SKM-1 (cell line): Measurements from ENCODE around the gene TM9SF1.

Source experiments
- DNase-seq: peaks from one replicate; lab custom pipeline; 2025; ENCODE audit not compliant: unreplicated experiment; lab: John Stamatoyannopoulos, UW

The TM9SF1 gene

DNA sequence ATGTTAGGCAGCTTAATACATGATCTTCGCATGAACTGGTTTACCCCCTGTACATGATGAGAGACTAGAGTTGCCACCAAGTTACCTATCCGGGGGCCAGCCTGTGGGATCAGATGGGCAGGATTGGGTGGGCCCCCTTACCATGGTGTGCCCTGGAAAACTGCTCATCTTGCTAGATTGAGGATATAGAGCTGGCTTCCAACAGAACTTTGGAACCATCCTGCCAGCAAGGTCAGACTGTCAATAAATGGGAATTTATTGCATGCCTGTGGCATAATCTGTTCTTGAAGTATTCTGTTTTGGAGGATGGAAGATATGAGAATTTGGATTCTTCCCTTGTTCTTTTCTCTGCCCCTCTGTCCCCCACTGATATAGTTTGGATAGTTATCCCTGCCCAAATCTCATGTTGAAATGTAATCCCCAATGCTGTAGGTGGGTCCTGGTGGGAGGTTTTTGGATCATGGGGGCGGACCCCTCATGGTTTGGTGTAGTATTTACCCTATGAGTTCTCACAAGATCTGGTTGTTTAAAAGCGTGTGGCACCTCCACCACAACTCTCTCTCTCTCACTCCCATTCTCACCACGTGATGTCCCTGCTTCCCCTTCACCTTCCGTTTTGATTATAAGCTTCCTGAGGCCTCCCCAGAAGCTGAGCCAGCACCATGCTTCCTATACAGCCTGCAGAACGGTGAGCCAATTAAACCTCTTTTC is 3.7 kb upstream of the TM9SF1 start:
- DNase-seq = no peak

DNA sequence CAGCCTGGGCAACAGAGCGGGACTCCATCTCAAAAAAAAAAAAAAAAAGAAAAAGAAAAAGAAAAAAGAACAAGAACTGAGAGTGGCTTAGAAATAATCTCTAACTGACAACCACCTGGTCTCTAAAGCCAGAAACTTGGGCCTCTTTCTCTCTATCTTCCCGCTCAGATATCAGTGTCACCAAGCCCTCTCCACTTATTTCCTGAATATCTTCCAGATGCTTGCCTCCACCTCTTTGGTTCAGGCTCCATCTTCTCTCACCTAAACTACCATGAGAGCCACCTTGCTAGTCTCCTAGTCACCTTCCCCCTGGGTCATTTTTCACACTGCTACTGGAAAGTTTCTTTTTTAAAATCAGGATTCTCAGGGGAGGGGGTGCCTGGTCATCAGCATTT is 1.8 kb upstream of the TM9SF1 start:
- no peak for DNase-seq

DNA sequence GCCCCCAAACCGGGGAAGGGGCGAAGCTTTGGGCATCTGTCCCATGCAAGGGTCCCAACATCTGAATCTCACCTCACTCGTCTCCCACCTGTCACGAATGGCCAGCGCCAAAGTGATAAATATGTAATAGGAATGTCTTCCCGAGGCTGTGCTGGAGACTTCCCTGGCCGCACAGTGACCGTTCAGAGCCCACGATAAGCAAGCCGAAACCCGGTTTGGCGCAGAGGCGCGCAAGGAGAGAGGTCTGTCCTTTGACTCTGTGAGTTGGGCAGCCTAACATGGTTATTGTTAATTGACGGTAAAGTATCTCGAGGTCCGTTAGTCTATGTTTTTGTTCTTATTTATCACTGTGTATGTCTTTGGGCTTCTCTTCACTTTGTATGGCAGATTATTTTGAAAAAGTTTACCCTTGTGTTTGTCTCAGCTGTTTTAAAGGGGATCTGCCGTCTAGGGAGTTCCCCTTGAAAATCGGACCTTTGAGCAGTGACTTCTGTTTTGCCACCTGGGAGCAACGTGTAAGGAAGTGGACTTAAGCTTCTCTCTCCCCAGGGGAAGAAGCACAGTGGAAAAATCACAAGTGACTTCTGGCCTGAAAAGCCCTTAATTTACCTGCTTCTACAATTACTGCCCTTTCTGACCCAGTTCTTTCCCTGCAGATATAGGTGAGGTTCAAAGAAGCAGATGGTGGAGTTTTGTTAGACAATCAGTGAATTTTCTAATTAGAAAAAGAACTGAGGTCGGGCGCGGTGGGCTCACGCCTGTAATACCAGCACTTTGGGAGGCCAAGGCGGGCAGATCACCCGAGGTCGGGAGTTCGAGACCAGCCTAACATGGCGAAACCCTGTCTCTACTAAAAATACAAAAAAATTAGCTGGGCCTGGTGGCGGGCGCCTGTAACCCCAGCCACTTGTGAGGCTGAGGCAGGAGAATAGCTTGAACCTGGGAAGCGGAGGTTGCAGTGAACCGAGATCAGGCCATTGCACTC is 1.1 kb upstream of the TM9SF1 start:
- DNase-seq = no peak

GRCh38 chr14:24194873-24195185 is 412 bp downstream of the TM9SF1 start:
- no peak for DNase-seq

DNA sequence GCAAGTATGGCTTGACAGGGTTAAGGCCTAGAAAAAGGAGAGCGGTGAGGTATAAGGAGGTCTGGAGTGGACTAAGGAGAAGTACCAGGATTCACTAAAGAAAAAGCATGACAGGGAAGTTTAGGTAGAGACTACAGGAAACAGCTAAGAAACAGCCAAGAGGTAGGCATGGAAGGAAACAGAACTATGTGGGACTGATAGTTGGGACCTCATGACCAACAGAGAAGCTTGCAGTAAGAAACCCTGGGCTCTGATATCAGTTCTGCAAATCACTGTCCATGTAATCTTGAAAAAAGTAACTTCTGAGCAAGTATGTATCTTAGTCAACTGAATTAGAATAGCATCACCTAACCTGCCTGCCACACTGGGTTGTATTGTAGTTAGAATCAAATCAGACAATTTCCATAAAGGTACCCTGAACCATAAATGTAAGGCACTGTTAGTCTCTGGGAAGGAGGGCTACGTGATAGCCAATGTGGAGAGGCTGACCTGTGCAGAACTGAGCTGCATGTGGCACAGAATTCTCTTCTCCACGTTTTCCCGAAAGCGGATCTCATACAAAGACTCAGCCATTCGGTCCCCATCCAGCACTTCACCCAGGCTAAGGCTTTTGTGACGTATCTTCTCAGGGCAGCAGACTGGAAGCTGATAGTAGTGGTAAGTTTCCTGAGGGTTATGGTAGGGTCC is 912 bp downstream of the TM9SF1 start:
- no peak for DNase-seq

- DNase-seq = no peak
Observed at GRCh38 chr14:24192933-24193332, 2.3 kb downstream of the TM9SF1 start.

DNA sequence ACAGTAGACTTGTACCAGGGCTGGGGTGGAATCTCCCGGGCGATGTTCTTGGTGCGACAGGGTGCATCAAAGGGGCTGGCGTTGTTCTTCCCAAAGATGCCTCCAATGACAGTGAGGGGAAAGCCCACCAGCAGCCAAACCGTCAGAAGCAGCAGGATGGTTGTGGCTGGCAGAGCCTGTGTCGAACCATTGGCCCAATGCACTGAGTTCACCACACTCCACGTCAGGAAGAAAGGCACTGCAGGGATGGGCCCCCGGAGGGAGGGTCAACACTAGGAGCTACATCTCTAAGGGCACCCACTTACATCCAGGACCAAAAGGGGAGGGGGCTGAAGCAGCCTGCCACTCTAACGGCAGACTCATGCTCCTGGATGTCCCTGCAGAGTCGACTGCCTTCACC is 4.8 kb downstream of the TM9SF1 start:
- no peak for DNase-seq

DNA sequence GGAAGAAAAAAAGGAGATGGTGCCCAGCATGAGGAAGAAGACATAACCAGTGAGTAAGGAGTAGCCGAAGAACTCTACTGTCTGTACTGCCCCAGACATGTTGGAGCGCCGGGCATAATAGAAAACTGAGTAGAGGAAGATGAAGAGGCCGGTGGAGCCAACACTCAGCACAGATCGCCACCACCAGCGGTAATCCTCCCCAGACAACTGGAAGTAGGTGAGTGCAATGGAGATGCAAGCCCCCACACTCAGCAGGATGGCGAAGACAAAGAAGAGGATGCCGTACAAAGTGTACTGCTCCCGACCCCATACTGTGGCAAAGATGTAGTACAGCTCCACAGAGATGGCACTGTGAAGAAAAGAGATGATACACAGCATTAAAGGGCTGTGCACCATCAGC is 5.8 kb downstream of the TM9SF1 start:
- no peak for DNase-seq

DNA sequence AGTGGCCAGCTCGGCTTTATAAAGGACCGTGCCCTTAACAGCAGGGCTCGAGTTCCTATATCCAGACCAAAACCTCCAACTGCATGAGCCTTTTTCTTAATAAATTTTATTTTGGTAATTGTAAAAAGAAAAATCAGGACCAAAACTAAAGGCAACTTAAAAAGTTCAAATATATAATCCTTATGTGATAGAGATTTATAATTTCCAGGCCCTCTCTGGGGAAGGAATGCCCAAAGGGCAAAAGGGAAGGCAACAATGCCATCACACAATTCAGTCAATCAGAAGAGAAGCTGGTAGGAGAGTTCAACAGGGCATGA is 6.2 kb downstream of the TM9SF1 start:
- no peak for DNase-seq

- DNase-seq = peak; percentile 67
Observed at GRCh38 chr14:24188251-24189058, 6.8 kb downstream of the TM9SF1 start, which contains the start of gene IPO4. IPO4 (minus strand) TSS chr14:24188816; CDS start chr14:24188787, 29 bp downstream.

GRCh38 chr14:24187539-24187915 is 7.7 kb downstream of the TM9SF1 start:
- DNase-seq = no peak

DNA sequence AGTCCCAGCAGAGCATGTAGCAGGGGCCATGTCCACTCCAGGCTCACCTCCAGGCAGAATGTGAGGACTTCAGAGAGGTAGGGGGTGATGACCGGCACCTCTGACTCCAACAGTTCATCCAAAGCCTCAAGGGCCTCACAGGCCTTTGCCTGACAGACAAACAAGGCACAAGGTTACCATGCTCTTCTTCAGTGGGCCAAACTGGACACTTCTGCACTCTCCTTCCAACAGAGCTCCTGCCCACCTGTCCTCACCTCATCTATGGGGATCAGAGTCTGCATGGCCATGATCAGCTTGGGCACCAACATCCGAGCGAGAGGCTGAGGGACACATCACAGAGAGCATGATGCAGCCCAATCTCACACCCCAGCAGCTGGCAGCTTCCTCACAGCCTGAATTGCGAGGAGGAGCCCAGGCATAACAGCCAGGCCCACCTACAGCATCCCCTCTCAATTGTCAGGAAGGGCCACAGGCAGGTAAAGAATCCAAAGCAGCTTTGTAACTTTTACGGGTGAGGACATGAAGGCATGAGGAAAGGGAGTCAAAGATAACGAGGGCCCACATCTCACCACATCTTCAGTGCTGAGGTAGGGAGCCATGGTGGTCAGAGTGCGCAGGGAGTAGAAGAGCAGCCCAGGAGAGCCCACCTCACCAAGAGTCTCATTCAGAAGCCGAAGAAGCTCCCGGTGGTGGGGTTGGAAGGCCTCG is 8.3 kb downstream of the TM9SF1 start:
- no peak for DNase-seq

GRCh38 chr14:24185741-24186140 is 9.5 kb downstream of the TM9SF1 start:
- DNase-seq = no peak

- DNase-seq = no peak
Observed at GRCh38 chr14:24185026-24185425, 10.2 kb downstream of the TM9SF1 start.

DNA sequence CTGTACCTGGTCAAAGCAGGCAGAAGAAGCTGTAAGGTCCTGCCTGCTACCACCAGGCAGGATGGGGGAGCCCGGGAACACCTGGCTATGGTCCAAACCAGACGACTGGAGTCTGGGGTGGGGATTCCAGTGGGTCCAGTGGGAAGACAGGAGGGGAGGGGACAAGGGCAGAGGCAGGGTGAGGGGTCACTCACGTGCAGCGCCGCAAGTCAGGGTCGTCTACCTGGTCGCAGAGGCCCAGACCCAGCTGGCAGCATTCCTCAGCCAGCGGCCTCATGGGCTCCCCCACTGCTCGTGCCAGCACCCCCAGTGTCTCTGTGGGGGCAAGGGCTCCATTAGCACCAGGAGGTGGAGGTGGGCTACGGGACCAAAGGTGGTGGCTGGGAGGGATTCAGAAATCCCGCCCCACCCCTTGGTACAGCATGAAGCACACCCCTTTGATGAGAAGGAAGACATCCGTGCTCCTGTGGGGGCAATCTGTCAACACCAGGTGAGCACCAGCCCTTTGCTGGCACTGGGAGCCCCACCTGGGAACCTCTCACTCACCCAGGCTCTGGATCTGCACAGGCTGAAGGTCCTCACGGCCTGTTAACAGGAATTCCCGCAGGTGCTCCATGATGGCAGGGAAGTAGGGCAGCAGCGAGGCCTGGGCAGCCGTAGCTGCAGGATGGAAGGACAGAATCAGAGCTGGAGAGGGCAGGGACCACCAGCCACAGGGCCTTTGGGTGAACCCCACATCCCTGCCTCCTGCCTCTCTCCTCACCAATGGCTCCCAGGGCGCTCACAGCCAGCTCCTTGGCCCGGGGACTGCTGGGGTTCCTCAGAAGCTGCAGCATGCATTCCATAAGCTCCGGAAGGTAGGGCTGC is 10.9 kb downstream of the TM9SF1 start:
- DNase-seq = no peak

DNA sequence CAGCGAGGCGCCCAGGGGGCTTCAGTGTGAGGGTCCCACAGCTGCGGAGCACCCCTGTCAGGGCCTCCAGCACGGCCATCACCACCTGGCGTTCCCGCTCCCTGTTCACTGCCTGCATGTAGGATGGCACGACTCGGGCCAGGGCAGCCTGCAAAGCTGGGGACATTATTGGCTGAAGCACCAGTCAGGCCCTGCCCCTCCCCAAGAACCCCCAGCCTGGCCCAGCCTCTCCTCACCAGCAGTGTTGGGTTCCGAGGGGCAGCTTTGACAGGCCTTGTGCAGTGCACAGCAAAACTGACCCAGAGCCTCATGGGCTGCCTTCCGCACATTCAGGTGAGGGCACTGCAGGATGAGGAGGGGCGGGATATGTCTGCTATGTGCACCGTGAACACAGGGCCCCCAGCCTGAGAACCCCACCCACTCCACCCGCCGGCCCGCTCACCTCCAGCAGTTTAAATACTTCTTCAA is 12.2 kb downstream of the TM9SF1 start:
- DNase-seq = no peak

DNA sequence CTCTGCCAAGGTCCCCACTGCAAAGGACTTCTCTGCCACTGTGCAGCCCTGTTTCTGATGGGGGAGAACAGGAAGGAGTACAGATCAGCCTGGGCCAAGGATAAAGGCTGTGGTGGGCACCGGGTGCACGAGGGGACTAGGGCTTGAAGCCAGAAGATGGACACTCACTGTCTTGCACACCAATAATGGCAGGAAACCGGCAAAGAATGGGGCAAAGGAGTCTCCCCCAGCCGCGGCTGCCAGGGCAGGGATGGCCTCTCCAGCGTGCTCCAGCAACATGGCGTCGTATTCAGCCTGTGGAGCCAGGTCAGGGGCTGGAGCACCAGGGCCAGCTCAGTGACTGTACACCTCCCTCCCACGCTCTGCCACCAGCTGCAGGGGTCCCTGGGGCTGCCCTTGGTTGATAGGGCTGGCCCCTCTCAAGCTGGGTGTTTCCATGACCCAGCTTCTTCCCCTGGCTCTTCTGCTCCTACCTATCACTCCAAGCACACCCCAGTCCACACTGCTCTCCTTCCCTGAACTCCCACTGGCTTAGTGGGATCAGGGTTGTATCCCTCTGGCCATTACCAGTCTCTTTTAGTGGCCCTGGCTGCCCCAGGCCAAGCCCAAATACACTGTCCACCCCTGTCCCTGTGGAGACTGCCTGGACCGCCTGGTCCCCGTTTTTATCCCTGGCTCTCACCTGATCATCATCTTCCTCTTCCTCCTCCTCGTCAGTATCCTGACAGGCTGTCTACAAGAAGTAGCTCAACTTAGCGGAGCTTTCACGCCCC is 12.9 kb downstream of the TM9SF1 start:
- DNase-seq = no peak

DNA sequence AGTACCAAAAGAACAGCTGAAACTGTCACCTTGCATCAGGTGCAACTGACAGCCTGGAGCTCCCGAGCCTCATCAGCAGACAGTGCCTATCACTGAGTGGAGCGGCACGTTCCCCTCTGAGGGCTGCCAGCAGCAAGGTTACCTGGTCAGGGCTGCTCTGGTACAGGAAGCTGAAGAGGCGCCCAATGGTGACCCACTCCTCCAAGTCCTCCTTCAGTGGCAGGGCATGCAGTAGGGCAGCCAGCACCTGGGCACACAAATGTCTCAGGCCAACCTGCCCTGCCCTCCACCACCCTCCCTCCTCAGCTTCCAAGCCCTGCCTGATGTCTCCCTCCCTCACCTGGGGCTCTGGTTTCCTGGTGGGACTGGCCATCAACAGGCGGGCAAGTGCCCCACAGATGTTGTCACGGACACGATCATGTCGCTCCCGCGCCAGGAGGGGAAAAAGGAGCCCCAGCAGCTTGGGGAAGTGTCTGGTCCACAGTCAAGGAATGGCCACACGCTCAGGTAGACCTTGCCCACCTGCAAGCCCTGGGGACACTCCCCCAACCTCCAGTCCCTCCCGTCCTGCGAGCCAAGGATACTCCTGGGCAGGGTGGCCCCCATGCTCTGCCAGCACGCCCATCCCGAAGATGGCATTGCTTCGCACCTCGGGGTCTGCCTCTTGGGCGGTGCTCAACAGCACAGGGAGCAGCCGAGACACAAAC is 13.7 kb downstream of the TM9SF1 start:
- no peak for DNase-seq
